K562 (cell line): Measurements from ENCODE around the gene TRABD.

Source experiments
- ATF1 ChIP-seq, 2 experiments: fragments of 450-650 bp in 1 of 2; IDR thresholded peaks; 2 replicates each; pipeline ENCODE4 v1.6.1; 2016; ENCODE audit warnings: missing compliant biosample characterization in 1 of 2, missing genetic modification characterization in 1 of 2
- CBX8 ChIP-seq: fragments of 200-600 bp; sonication (generic); IDR thresholded peaks from 2 replicates; pipeline ENCODE4 v1.6.1; 2012; ENCODE audit warnings: borderline replicate concordance, mixed run types, low read depth, mild to moderate bottlenecking, moderate library complexity, mixed read lengths, low read length, control low read depth, inconsistent platforms; ENCODE audit not compliant: poor library complexity, severe bottlenecking; ENCODE audit errors: extremely low read depth
- ETV6 ChIP-seq, 3 experiments: fragments of 150-350 bp in 1 of 3; sonication (generic) in 1 of 3; formaldehyde crosslinking in 1 of 3; IDR thresholded peaks; 2 replicates each; pipeline versions ENCODE4 v1.6.1 to v1.8.0; 2014 to 2022; ENCODE audit warnings: borderline replicate concordance in 2 of 3, low read depth in 2 of 3, antibody characterized with exemption in 1 of 3, low read length in 1 of 3, mild to moderate bottlenecking in 1 of 3, missing genetic modification reagents in 1 of 3
- FOXM1 ChIP-seq, 2 experiments: fragments of 450-650 bp in 1 of 2; sonication (generic) in 1 of 2; formaldehyde crosslinking in 1 of 2; IDR thresholded peaks; 2 replicates each; pipeline versions ENCODE4 v1.6.1 to v1.9.0; 2017 to 2022; ENCODE audit warnings: low read depth in 2 of 2, mild to moderate bottlenecking in 2 of 2, missing genetic modification reagents in 1 of 2, moderate library complexity in 1 of 2
- GTF2A2 ChIP-seq: IDR thresholded peaks from 2 replicates; pipeline ENCODE4 v1.6.1; 2016; ENCODE audit warnings: mild to moderate bottlenecking, missing genetic modification characterization, missing compliant biosample characterization
- RBFOX2 ChIP-seq: fragments of 200-400 bp; formaldehyde crosslinking; IDR thresholded peaks from 2 replicates; pipeline ENCODE4 v1.6.1; 2017; ENCODE audit warnings: low read depth, mild to moderate bottlenecking, low read length, moderate library complexity
- RFX7 ChIP-seq: fragments of 250-450 bp; sonication (Bioruptor Pico); IDR thresholded peaks from 2 replicates; pipeline ENCODE4 v1.5.1; 2021; ENCODE audit warnings: mild to moderate bottlenecking
- SIN3A ChIP-seq, 2 experiments: fragments of 150-350 bp in 1 of 2; IDR thresholded peaks; 2 replicates each; pipeline ENCODE4 v1.6.1; 2011 to 2016; ENCODE audit warnings: borderline replicate concordance in 2 of 2, low read depth in 2 of 2, low read length in 2 of 2, mild to moderate bottlenecking in 2 of 2, moderate library complexity in 2 of 2; ENCODE audit not compliant: control insufficient read depth in 1 of 2
- SMC3 ChIP-seq: conservative IDR thresholded peaks from 2 replicates; pipeline ENCODE4 v1.6.1; 2011; ENCODE audit warnings: low read depth, low read length, improper control_type of control experiment; ENCODE audit not compliant: insufficient read depth
- U2AF2 ChIP-seq: fragments of 200-400 bp; formaldehyde crosslinking; optimal IDR thresholded peaks from 2 replicates; pipeline ENCODE3; 2017; ENCODE audit warnings: low read depth, mild to moderate bottlenecking, low read length
- ZKSCAN8 ChIP-seq: fragments of 200-800 bp; sonication (Bioruptor generic); IDR thresholded peaks from 2 replicates; pipeline ENCODE4 v1.6.1; 2016; ENCODE audit warnings: missing genetic modification characterization, missing compliant biosample characterization
- ZNF384 ChIP-seq: IDR thresholded peaks from 2 replicates; pipeline ENCODE4 v1.6.1; 2012; ENCODE audit warnings: low read depth, low read length, improper control_type of control experiment
- TF ChIP-seq, protein P1 (sequence below): fragments of 450-650 bp; formaldehyde crosslinking; IDR thresholded peaks from 2 replicates; pipeline ENCODE4 v1.4.0; 2020; ENCODE audit warnings: mild to moderate bottlenecking, moderate library complexity

DNA sequence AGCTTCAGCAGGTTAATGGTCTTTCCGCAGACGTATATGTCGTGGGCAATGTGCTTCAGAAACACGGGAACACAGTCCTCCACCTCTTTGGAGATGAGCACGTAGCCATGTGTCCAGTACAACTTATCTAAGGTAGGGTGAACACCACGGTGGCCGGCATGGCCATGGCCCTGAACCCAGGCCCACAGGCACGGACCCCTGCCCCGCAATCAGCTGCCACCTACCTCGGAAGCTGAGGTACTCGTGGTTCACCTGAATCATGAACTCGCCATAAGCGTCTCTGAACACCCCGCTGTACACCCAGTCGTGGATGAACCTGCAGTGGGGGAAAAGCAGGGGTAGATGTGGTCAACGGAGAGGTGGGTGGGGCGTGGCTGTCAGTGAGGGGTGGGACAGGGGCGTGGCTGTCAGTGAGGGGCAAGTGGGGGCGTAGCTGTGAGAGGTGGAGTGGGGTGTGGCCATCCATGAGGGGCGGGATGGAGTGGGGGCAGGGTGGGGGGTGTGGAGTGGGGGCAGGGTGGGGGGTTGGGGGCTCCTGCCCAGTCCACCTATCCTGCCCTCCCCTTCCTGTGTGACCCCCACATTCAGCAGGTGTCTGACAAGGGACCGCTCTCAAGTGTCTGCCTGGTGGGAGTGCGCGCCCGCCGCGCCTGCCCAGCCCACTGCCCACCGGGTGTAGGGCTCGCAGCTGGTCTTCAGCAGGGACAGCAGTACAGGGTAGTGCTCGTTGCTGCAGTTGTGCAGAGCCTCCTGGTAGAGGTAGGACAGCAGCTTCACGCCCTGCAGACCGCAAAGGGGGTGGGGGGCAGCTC is 40.6 kb downstream of the TRABD start:
- TF ChIP-seq RBFOX2, result no peak
- TF ChIP-seq ETV6 (IDR thresholded peaks at IDR 0.05; ENCODE audit: borderline replicate concordance in 1 of 2, low read depth in 2 of 2, low read length in 1 of 2), result no peak
- no peak for TF ChIP-seq ETV6 (CRISPR knock-in tag; IDR thresholded peaks at IDR 0.05; ENCODE audit: borderline replicate concordance)
- TF ChIP-seq ZKSCAN8 (CRISPR knock-in tag), result no peak
- no peak for TF ChIP-seq FOXM1 (IDR thresholded peaks at IDR 0.05; ENCODE audit: low read depth)
- TF ChIP-seq FOXM1 (CRISPR knock-in tag; IDR thresholded peaks at IDR 0.05; ENCODE audit: low read depth), result no peak
- TF ChIP-seq SMC3, result no peak
- no peak for TF ChIP-seq ZNF384
- TF ChIP-seq U2AF2, result no peak
- TF ChIP-seq ATF1 (CRISPR knock-in tag; IDR thresholded peaks at IDR 0.05), result no peak
- no peak for TF ChIP-seq ATF1 (tag; IDR thresholded peaks at IDR 0.05)
- TF ChIP-seq GTF2A2 (tag), result no peak
- no peak for TF ChIP-seq RFX7
- TF ChIP-seq, protein P1, sequence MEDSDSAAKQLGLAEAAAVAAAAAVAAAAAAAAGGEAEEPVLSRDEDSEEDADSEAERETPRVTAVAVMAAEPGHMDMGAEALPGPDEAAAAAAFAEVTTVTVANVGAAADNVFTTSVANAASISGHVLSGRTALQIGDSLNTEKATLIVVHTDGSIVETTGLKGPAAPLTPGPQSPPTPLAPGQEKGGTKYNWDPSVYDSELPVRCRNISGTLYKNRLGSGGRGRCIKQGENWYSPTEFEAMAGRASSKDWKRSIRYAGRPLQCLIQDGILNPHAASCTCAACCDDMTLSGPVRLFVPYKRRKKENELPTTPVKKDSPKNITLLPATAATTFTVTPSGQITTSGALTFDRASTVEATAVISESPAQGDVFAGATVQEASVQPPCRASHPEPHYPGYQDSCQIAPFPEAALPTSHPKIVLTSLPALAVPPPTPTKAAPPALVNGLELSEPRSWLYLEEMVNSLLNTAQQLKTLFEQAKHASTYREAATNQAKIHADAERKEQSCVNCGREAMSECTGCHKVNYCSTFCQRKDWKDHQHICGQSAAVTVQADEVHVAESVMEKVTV (CRISPR knock-in tag), result no peak
- TF ChIP-seq CBX8, result no peak
- no peak for TF ChIP-seq SIN3A (IDR thresholded peaks at IDR 0.05; ENCODE audit: borderline replicate concordance in 2 of 2, control insufficient read depth in 1 of 2, low read depth in 2 of 2, low read length in 2 of 2)
